ENCODE data around the gene MTRF1.
"Not testable (repeated sequence)": the region's sequence is repeated elsewhere in the genome, so short reads cannot be mapped to it uniquely, and the experiment has no call there.

Gene MTRF1

GRCh38 chr13:41178040-41178439 is 85.3 kb downstream of the MTRF1 start:
- DNase-seq (ENCODE audit: low read depth in 1 of 2, low spot score in 1 of 2): no peak

- DNase-seq (ENCODE audit: low read depth in 1 of 2, low spot score in 1 of 2): no peak
These were observed 85.8 kb downstream of the MTRF1 start for GRCh38 chr13:41177616-41178015.

- DNase-seq (ENCODE audit: low read depth in 1 of 2, low spot score in 1 of 2): not testable (repeated sequence)
These were observed 87.8 kb downstream of the MTRF1 start for GRCh38 chr13:41175576-41175975.

All from activated CD4-positive, alpha-beta T cell treated with anti-CD3 and anti-CD28 coated beads, Interleukin-2, amount 50 U/mL, for 24 hours (primary cell).